OCI-LY1 (cell line): ENCODE results near the gene LCOR.

Source experiments
- H2AFZ ChIP-seq: fragments of 200-600 bp; sonication (generic), shearing (Covaris generic); 2 replicates; pipeline ENCODE4 v1.6.0; 2014; ENCODE audit warnings: antibody characterized with exemption, mild to moderate bottlenecking, low read length
- H3F3A ChIP-seq: fragments of 200-600 bp; sonication (generic), shearing (Covaris generic); 2 replicates; pipeline ENCODE4 v1.6.0; 2014; ENCODE audit warnings: mild to moderate bottlenecking, antibody characterized with exemption, low read length, moderate library complexity; ENCODE audit not compliant: insufficient read depth
- H3K27ac ChIP-seq: fragments of 200-600 bp; sonication (generic); 2 replicates; pipeline ENCODE4 v1.5.1; 2014; ENCODE audit warnings: low read length, mixed run types, mild to moderate bottlenecking, low read depth; ENCODE audit not compliant: poor library complexity, severe bottlenecking
- H3K27me3 ChIP-seq: fragments of 200-600 bp; sonication (generic); 2 replicates; pipeline ENCODE4 v1.6.0; 2014; ENCODE audit warnings: antibody characterized with exemption, mild to moderate bottlenecking, low read length, moderate library complexity; ENCODE audit not compliant: insufficient read depth
- H3K36me3 ChIP-seq: fragments of 200-600 bp; sonication (generic); 2 replicates; pipeline ENCODE4 v1.6.1; 2014; ENCODE audit warnings: mild to moderate bottlenecking, antibody characterized with exemption, low read length, moderate library complexity, mixed read lengths; ENCODE audit not compliant: insufficient read depth
- H3K4me1 ChIP-seq: fragments of 200-600 bp; sonication (generic); 2 replicates; pipeline ENCODE4 v1.5.1; 2014; ENCODE audit warnings: mild to moderate bottlenecking, low read length, moderate library complexity; ENCODE audit not compliant: insufficient read depth, severe bottlenecking
- H3K4me2 ChIP-seq: fragments of 200-600 bp; sonication (generic), shearing (Covaris generic); 2 replicates; pipeline ENCODE4 v1.6.1; 2014; ENCODE audit warnings: low read length
- H3K4me3 ChIP-seq: fragments of 200-600 bp; sonication (generic); 2 replicates; pipeline ENCODE4 v1.5.1; 2014; ENCODE audit warnings: low read length, low read depth, mild to moderate bottlenecking, mixed read lengths; ENCODE audit not compliant: poor library complexity, severe bottlenecking
- H3K79me2 ChIP-seq: fragments of 200-600 bp; shearing (Covaris generic); 2 replicates; pipeline ENCODE4 v1.6.1; 2016; ENCODE audit warnings: mixed run types, low read length, mixed read lengths; ENCODE audit not compliant: insufficient read depth
- H3K9ac ChIP-seq: fragments of 200-600 bp; sonication (generic), shearing (Covaris generic); 2 replicates; pipeline ENCODE4 v1.6.1; 2014; ENCODE audit warnings: mild to moderate bottlenecking, low read length, mixed read lengths
- H3K9me2 ChIP-seq: fragments of 200-600 bp; sonication (generic), shearing (Covaris generic); 2 replicates; pipeline ENCODE4 v1.6.1; 2014; ENCODE audit warnings: low read depth, mild to moderate bottlenecking, low read length, mixed read lengths
- H3K9me3 ChIP-seq: fragments of 200-600 bp; shearing (Covaris generic); 2 replicates; pipeline ENCODE4 v1.6.1; 2014; ENCODE audit warnings: low read length, mixed read lengths
- H4K20me1 ChIP-seq: fragments of 200-600 bp; sonication (generic), shearing (Covaris generic); 2 replicates; pipeline ENCODE4 v1.6.0; 2016; ENCODE audit warnings: mild to moderate bottlenecking, low read length; ENCODE audit not compliant: insufficient read depth
- EZH2 ChIP-seq: fragments of 200-600 bp; sonication (generic), shearing (Covaris generic); IDR thresholded peaks from 2 replicates; pipeline ENCODE4 v1.8.0; 2017; ENCODE audit warnings: borderline replicate concordance, mixed run types, mild to moderate bottlenecking, antibody characterized with exemption, low read length, moderate library complexity, mixed read lengths
- TF ChIP-seq, protein P1 (sequence below): fragments of 200-600 bp; sonication (generic), shearing (Covaris generic); IDR thresholded peaks from 2 replicates; pipeline ENCODE4 v1.5.1; 2017; ENCODE audit warnings: mild to moderate bottlenecking, antibody characterized with exemption, low read length, moderate library complexity, mixed read lengths

LCOR gene

DNA sequence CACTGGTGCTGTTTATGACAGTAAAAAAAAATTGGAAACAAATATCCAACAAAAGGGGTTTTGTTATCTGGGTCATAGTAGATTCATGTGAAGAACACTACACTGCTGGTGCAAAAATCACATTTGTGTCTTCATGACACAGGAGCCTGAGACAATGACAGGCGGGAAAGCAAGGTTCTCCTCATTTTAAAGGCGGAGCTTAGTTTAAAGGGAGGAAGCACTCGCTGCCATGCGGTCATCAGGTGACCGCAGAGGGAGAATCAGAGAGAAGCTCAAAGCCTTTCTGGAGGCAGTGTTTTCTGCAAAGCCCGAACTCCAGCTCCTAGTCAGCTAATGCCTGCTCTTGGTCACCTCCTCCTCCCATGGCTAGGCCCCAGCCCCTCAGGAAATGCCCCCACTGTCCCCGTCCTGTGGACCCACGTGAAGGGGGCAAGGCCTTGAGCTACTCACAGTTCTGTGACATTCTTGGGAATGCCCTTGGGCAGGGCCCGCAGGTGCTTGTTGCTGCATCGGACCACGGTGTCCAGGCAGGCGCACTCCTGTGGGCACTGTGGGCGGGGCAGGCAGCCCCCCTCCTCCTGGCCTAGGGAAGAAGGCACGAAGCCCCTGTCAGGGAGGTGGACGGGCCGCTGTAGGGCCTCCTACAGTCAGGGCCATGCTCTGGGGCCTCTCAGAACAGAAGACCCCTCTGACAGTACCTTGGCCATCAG, 207.6 kb downstream of the LCOR start:
- no peak overlapping the region for H3K4me2 ChIP-seq
- no peaks in the 10 kb centered on the region for H3K27me3 ChIP-seq
- H3K4me1 ChIP-seq: peaks cover 9% of the 10 kb centered on the region
- TF ChIP-seq, protein P1, sequence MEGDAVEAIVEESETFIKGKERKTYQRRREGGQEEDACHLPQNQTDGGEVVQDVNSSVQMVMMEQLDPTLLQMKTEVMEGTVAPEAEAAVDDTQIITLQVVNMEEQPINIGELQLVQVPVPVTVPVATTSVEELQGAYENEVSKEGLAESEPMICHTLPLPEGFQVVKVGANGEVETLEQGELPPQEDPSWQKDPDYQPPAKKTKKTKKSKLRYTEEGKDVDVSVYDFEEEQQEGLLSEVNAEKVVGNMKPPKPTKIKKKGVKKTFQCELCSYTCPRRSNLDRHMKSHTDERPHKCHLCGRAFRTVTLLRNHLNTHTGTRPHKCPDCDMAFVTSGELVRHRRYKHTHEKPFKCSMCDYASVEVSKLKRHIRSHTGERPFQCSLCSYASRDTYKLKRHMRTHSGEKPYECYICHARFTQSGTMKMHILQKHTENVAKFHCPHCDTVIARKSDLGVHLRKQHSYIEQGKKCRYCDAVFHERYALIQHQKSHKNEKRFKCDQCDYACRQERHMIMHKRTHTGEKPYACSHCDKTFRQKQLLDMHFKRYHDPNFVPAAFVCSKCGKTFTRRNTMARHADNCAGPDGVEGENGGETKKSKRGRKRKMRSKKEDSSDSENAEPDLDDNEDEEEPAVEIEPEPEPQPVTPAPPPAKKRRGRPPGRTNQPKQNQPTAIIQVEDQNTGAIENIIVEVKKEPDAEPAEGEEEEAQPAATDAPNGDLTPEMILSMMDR: no peak
- no peak for TF ChIP-seq EZH2
- no peaks in the 10 kb centered on the region for H3K36me3 ChIP-seq
- no peak overlapping the region for H3K9ac ChIP-seq
- no peak overlapping the region for H3K27ac ChIP-seq
- no peaks in the 10 kb centered on the region for H3K79me2 ChIP-seq
- H3K9me2 ChIP-seq: no peaks in the 10 kb centered on the region
- H4K20me1 ChIP-seq: no peaks in the 10 kb centered on the region
- no peaks in the 10 kb centered on the region for H3F3A ChIP-seq
- H2AFZ ChIP-seq: no peak overlapping the region
- H3K4me3 ChIP-seq: no peak overlapping the region
- H3K9me3 ChIP-seq: no peaks in the 10 kb centered on the region

DNA sequence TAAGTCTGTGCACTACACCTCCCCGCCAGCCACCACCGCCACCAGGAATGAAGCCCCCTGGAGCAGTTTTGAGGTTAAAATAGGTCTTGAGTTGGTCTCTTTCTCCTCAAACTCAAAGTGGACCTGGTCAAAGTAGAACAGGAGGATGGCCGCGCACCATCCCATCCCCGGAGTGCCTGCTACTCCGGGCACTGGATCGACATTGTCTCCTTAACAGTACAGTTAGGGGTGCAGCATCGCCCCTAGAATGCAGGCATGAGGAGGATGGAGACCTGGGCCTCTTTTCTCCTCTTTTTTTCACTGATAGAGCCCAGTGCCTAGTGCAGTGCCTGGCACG, 208.1 kb downstream of the LCOR start:
- no peak overlapping the region for H3K4me3 ChIP-seq
- H3K79me2 ChIP-seq: no peaks in the 10 kb centered on the region
- no peak overlapping the region for H3K9ac ChIP-seq
- TF ChIP-seq EZH2: no peak
- TF ChIP-seq, protein P1: no peak
- H3F3A ChIP-seq: no peaks in the 10 kb centered on the region
- no peaks in the 10 kb centered on the region for H3K36me3 ChIP-seq
- no peak overlapping the region for H3K4me2 ChIP-seq
- no peak overlapping the region for H2AFZ ChIP-seq
- H4K20me1 ChIP-seq: no peaks in the 10 kb centered on the region
- H3K9me3 ChIP-seq: no peaks in the 10 kb centered on the region
- no peaks in the 10 kb centered on the region for H3K9me2 ChIP-seq
- H3K4me1 ChIP-seq: peaks cover 9% of the 10 kb centered on the region
- H3K27me3 ChIP-seq: no peaks in the 10 kb centered on the region
- no peak overlapping the region for H3K27ac ChIP-seq

DNA sequence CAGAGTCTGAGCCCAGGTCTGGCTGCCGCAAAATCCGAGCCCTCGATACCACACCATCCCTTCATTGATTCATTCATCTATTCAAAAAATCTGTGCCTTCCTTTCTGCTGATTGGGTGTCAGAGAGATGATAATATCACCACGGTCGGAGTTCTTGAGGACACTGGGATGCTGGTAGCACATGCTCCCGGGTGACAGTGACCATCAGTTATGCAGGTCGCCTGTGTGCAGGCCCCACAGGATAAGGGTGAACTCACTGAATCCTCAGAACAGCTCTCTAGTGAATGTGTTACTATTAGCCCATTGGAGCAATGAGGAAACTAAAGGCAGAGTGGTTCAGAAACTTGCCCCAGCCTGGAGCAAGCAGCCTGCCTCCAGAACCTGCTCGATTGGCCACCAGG, 208.6 kb downstream of the LCOR start:
- no peak overlapping the region for H3K27ac ChIP-seq
- no peak overlapping the region for H3K4me2 ChIP-seq
- no peaks in the 10 kb centered on the region for H4K20me1 ChIP-seq
- H2AFZ ChIP-seq: no peak overlapping the region
- no peak overlapping the region for H3K4me3 ChIP-seq
- H3K9ac ChIP-seq: no peak overlapping the region
- no peaks in the 10 kb centered on the region for H3K36me3 ChIP-seq
- no peaks in the 10 kb centered on the region for H3F3A ChIP-seq
- H3K9me3 ChIP-seq: no peaks in the 10 kb centered on the region
- peaks cover 9% of the 10 kb centered on the region for H3K4me1 ChIP-seq
- no peaks in the 10 kb centered on the region for H3K27me3 ChIP-seq
- H3K79me2 ChIP-seq: no peaks in the 10 kb centered on the region
- no peaks in the 10 kb centered on the region for H3K9me2 ChIP-seq
- TF ChIP-seq, protein P1: no peak
- no peak for TF ChIP-seq EZH2
